HEK293 (cell line): ENCODE data around the gene DSG1.

Experiments used
- CTCF ChIA-PET: fragments of 350-600 bp; formaldehyde crosslinking; extraction: SDS; loops from one replicate; lab custom pipeline; 2021; ENCODE audit warnings: antibody characterized with exemption; lab: Yijun Ruan, JAX
- POLR2A ChIA-PET: fragments of 300-600 bp; formaldehyde crosslinking; extraction: SDS; loops from one replicate; lab custom pipeline; 2020; ENCODE audit warnings: antibody characterized with exemption, inconsistent platforms; lab: Yijun Ruan, JAX
- H3K27ac ChIP-seq: fragments of 200-500 bp; sonication (Bioruptor generic); 2 replicates; pipeline ENCODE4 v1.5.1; 2014; ENCODE audit warnings: low read depth, low read length, control low read depth, inconsistent platforms; ENCODE audit errors: extremely low read depth
- H3K36me3 ChIP-seq, 2 experiments: fragments of 200-500 bp in 1 of 2; sonication (Bioruptor generic) in 1 of 2; 1 replicate in 1 of 2; 2 replicates in 1 of 2; pipeline ENCODE4 v1.5.1; 2014 to 2017; ENCODE audit warnings: inconsistent platforms in 2 of 2, low read length in 2 of 2; ENCODE audit not compliant: control insufficient read depth in 2 of 2, insufficient read depth in 1 of 2
- H3K4me1 ChIP-seq: fragments of 200-500 bp; sonication (Bioruptor generic); 2 replicates; pipeline ENCODE4 v1.5.1; 2014; ENCODE audit warnings: mild to moderate bottlenecking, low read length, inconsistent platforms; ENCODE audit not compliant: control insufficient read depth, insufficient read depth
- H3K4me3 ChIP-seq: 2 replicates; pipeline ENCODE4 v1.5.1; 2011; ENCODE audit warnings: low read depth, mild to moderate bottlenecking, control low read depth, low read length, moderate library complexity
- H3K9me3 ChIP-seq: fragments of 200-500 bp; sonication (Bioruptor generic); 2 replicates; pipeline ENCODE4 v1.5.1; 2014; ENCODE audit warnings: low read depth, low read length, inconsistent platforms; ENCODE audit not compliant: control insufficient read depth, insufficient read depth
- CTCF ChIP-seq: fragments of 450-650 bp; formaldehyde crosslinking; IDR thresholded peaks from 2 replicates; pipeline ENCODE4 v1.5.1; 2016; ENCODE audit warnings: missing biosample characterization, missing genetic modification characterization
- HOXC10 ChIP-seq: sonication (generic); formaldehyde crosslinking; IDR thresholded peaks from 2 replicates; pipeline ENCODE4 v1.8.1; 2023; ENCODE audit warnings: mild to moderate bottlenecking, missing genetic modification reagents
- KLF1 ChIP-seq: fragments of 450-650 bp; formaldehyde crosslinking; IDR thresholded peaks from 2 replicates; pipeline ENCODE4 v1.5.1; 2016; ENCODE audit warnings: missing biosample characterization, missing genetic modification characterization
- KLF17 ChIP-seq: fragments of 450-650 bp; formaldehyde crosslinking; IDR thresholded peaks from 2 replicates; pipeline ENCODE4 v1.5.1; 2016; ENCODE audit warnings: missing biosample characterization, missing genetic modification characterization
- PRDM4 ChIP-seq: fragments of 450-650 bp; formaldehyde crosslinking; IDR thresholded peaks from 2 replicates; pipeline ENCODE4 v1.5.1; 2017; ENCODE audit warnings: missing biosample characterization, missing genetic modification characterization
- TRIM28 ChIP-seq: IDR thresholded peaks from 2 replicates; pipeline ENCODE4 v1.6.1; 2011; ENCODE audit warnings: low read length, control low read depth, borderline replicate concordance
- YY1 ChIP-seq: fragments of 450-650 bp; formaldehyde crosslinking; IDR thresholded peaks from 2 replicates; pipeline ENCODE4 v1.5.1; 2018; ENCODE audit warnings: missing biosample characterization, missing genetic modification characterization
- ZBTB48 ChIP-seq: fragments of 450-650 bp; formaldehyde crosslinking; IDR thresholded peaks from 2 replicates; pipeline ENCODE4 v1.5.1; 2016; ENCODE audit warnings: missing biosample characterization, missing genetic modification characterization
- ZNF169 ChIP-seq: fragments of 450-650 bp; formaldehyde crosslinking; IDR thresholded peaks from 2 replicates; pipeline ENCODE4 v1.5.1; 2016; ENCODE audit warnings: missing biosample characterization, missing genetic modification characterization
- ZNF324 ChIP-seq: fragments of 450-650 bp; formaldehyde crosslinking; IDR thresholded peaks from 2 replicates; pipeline ENCODE4 v1.5.1; 2016; ENCODE audit warnings: missing biosample characterization, missing genetic modification characterization
- ZNF335 ChIP-seq: fragments of 450-650 bp; formaldehyde crosslinking; conservative IDR thresholded peaks from 2 replicates; pipeline ENCODE4 v1.5.1; 2016; ENCODE audit warnings: missing biosample characterization, missing genetic modification characterization
- ZNF366 ChIP-seq: fragments of 450-650 bp; formaldehyde crosslinking; conservative IDR thresholded peaks from 2 replicates; pipeline ENCODE4 v1.5.1; 2016; ENCODE audit warnings: missing biosample characterization, missing genetic modification characterization
- ZNF398 ChIP-seq: fragments of 450-650 bp; formaldehyde crosslinking; IDR thresholded peaks from 2 replicates; pipeline ENCODE4 v1.5.1; 2017; ENCODE audit warnings: missing biosample characterization, missing genetic modification characterization
- ZNF416 ChIP-seq: fragments of 450-650 bp; formaldehyde crosslinking; IDR thresholded peaks from 2 replicates; pipeline ENCODE4 v1.5.1; 2016; ENCODE audit warnings: missing biosample characterization, missing genetic modification characterization
- ZNF624 ChIP-seq: fragments of 450-650 bp; formaldehyde crosslinking; IDR thresholded peaks from 2 replicates; pipeline ENCODE4 v1.5.1; 2017; ENCODE audit warnings: missing biosample characterization, missing genetic modification characterization
- ZNF658 ChIP-seq: fragments of 450-650 bp; formaldehyde crosslinking; IDR thresholded peaks from 2 replicates; pipeline ENCODE4; 2016; ENCODE audit warnings: missing biosample characterization, missing genetic modification characterization
- ZSCAN30 ChIP-seq: fragments of 450-650 bp; IDR thresholded peaks from 2 replicates; pipeline ENCODE4 v1.5.1; 2018; ENCODE audit warnings: missing biosample characterization, mild to moderate bottlenecking, missing genetic modification characterization, moderate library complexity

Gene DSG1

GRCh38 chr18:31274931-31275330 lies 43.0 kb upstream of the DSG1 start (continued):
- TF ChIP-seq KLF1: peak; percentile 68
- TF ChIP-seq ZNF335 (tag by site-specific recombination): peak; percentile 79
- peak; percentile 44; the same call in 1 of the 2 replicates for TF ChIP-seq ZNF366 (tag by site-specific recombination)

GRCh38 chr18:31275722-31276463 lies 42.1 kb upstream of the DSG1 start:
- POLR2A ChIA-PET: interaction anchor here (0.6 kb wide), 1 partner anchor 151 kb away, joined by 3 read pairs; no protein-coding TSS in a partner anchor
- no peak overlapping the region for H3K27ac ChIP-seq
- CTCF ChIA-PET: interaction anchor here (0.6 to 0.8 kb wide), 3 partner anchors 10 to 513 kb away, joined by 3 to 4 read pairs (median 3); no protein-coding TSS in a partner anchor
- no peak for TF ChIP-seq ZNF658 (tag by site-specific recombination)
- no peak for TF ChIP-seq ZNF398 (tag by site-specific recombination)
- TF ChIP-seq ZNF324 (tag by site-specific recombination): no peak
- TF ChIP-seq PRDM4: no peak
- TF ChIP-seq YY1 (tag by site-specific recombination): no peak
- no peak for TF ChIP-seq KLF17 (tag by site-specific recombination)
- TF ChIP-seq ZBTB48 (tag by site-specific recombination): no peak
- TF ChIP-seq HOXC10 (CRISPR knock-in tag): no peak
- TF ChIP-seq ZSCAN30 (tag by site-specific recombination): no peak
- no peaks in the 10 kb centered on the region for H3K36me3 ChIP-seq
- H3K4me1 ChIP-seq: peaks cover 11% of the 10 kb centered on the region
- H3K4me3 ChIP-seq: no peak overlapping the region
- no peaks in the 10 kb centered on the region for H3K9me3 ChIP-seq

GRCh38 chr18:31278609-31279071 lies 39.3 kb upstream of the DSG1 start:
- no peak for TF ChIP-seq ZNF169 (tag by site-specific recombination)
- TF ChIP-seq CTCF (tag by site-specific recombination): no peak
- TF ChIP-seq ZNF416 (tag by site-specific recombination): no peak
- peak; percentile 60; the same call in 1 of the 2 replicates for TF ChIP-seq TRIM28
- TF ChIP-seq ZNF624 (tag by site-specific recombination): no peak
- no peak overlapping the region for H3K27ac ChIP-seq
- no peak overlapping the region for H3K4me3 ChIP-seq
- ChIA-PET POLR2A (no interaction called here), CTCF (interaction anchor here (0.7 to 1.2 kb wide), 5 partner anchors 9 to 1157 kb away, joined by 3 read pairs; no protein-coding TSS in a partner anchor)
- H3K36me3 ChIP-seq: no peaks in the 10 kb centered on the region
- H3K4me1 ChIP-seq: peaks cover 11% of the 10 kb centered on the region
- H3K9me3 ChIP-seq: no peaks in the 10 kb centered on the region
